HepG2 (cell line): ENCODE results near the gene UBE2O. TPM values are rescaled to one million over a fixed set of nuclear protein-coding genes. Genes with fewer than 3 reads are reported as not detected.

Source experiments
- ATAC-seq: fragments of 200-7000 bp; cut with Tn5 transposase; 3 replicates; pipeline ENCODE4 v1.9.1; 2020; ENCODE audit warnings: mild to moderate bottlenecking, moderate library complexity
- BruUV-seq: library from RNA; stranded (reverse); fragments of 400-500 nt; replicated peaks from 2 replicates; lab custom pipeline; 2021; lab: Mats Ljungman, UMichigan
- CTCF ChIA-PET: fragments of 300-600 bp; formaldehyde crosslinking; extraction: SDS; loops from one replicate; lab custom pipeline; 2021; ENCODE audit warnings: low total read pairs, inconsistent platforms, low intra/inter-chr PET ratio; lab: Yijun Ruan, JAX
- POLR2A ChIA-PET: fragments of 350-600 bp; sonication (Branson Sonifier 250); formaldehyde crosslinking; loops from one replicate; lab custom pipeline; 2020; ENCODE audit warnings: antibody characterized with exemption, inconsistent platforms; lab: Yijun Ruan, JAX
- DNase-seq: peaks from one replicate; pipeline ENCODE4 v3.0.0-alpha.2; 2015; ENCODE audit warnings: low spot score
- FAIRE-seq: peaks from 3 replicates; lab custom pipeline; 2011; peaks lifted over from hg19 to GRCh38; lab: Jason Lieb, UNC
- H2AFZ ChIP-seq: one replicate; pipeline ENCODE4 v1.6.1; 2011; ENCODE audit warnings: low read length, inconsistent platforms
- H3K27ac ChIP-seq: fragments of 300-600 bp; 3 replicates; pipeline ENCODE4 v1.8.0; 2011; ENCODE audit warnings: mixed run types, mild to moderate bottlenecking, mixed read lengths, low read length, inconsistent platforms; ENCODE audit not compliant: insufficient read depth; ENCODE audit errors: extremely low read length
- H3K27me3 ChIP-seq, 2 experiments: fragments of 200-600 bp in 1 of 2; 2 replicates in 1 of 2; 3 replicates in 1 of 2; pipeline versions ENCODE4 v1.6.0 to v1.8.0; 2011; ENCODE audit warnings: low read length in 2 of 2, mild to moderate bottlenecking in 2 of 2, moderate library complexity in 2 of 2, inconsistent platforms in 1 of 2; ENCODE audit not compliant: insufficient read depth in 2 of 2, control insufficient read depth in 1 of 2
- H3K36me3 ChIP-seq, 2 experiments: fragments of 200-600 bp in 1 of 2; replicated peaks in 1 of 2; 2 replicates in 1 of 2; 3 replicates in 1 of 2; pipeline versions ENCODE4 v1.5.1 to v1.8.0; 2011; ENCODE audit warnings: low read length in 2 of 2, inconsistent platforms in 1 of 2; ENCODE audit not compliant: insufficient read depth in 2 of 2, control insufficient read depth in 1 of 2
- H3K4me1 ChIP-seq: 2 replicates; pipeline ENCODE4 v1.5.1; 2012; ENCODE audit warnings: low read length, inconsistent platforms; ENCODE audit not compliant: insufficient read depth
- H3K4me2 ChIP-seq: 2 replicates; pipeline ENCODE4 v1.6.0; 2011; ENCODE audit warnings: low read depth, low read length, inconsistent platforms
- H3K4me3 ChIP-seq, 3 experiments: fragments of 200-600 bp in 1 of 3; sonication (generic), shearing (Covaris generic) in 1 of 3; replicated peaks in 1 of 3; 2 replicates each; pipeline ENCODE4 v1.5.1; 2011 to 2016; ENCODE audit warnings: low read length in 3 of 3, inconsistent platforms in 2 of 3, low read depth in 2 of 3, mild to moderate bottlenecking in 2 of 3, control low read depth in 1 of 3, mixed read lengths in 1 of 3; ENCODE audit not compliant: insufficient read depth in 1 of 3
- H3K79me2 ChIP-seq: one replicate; pipeline ENCODE4 v1.6.1; 2011; ENCODE audit warnings: low read length, inconsistent platforms; ENCODE audit not compliant: insufficient read depth
- H3K9ac ChIP-seq: 2 replicates; pipeline ENCODE4 v1.6.0; 2011; ENCODE audit warnings: mild to moderate bottlenecking, low read depth, low read length, inconsistent platforms; ENCODE audit not compliant: insufficient read depth
- H3K9me3 ChIP-seq: 2 replicates; pipeline ENCODE4 v1.5.1; 2012; ENCODE audit warnings: mild to moderate bottlenecking, low read length
- H4K20me1 ChIP-seq: 2 replicates; pipeline ENCODE4 v1.6.0; 2011; ENCODE audit warnings: inconsistent platforms, mild to moderate bottlenecking, low read length, moderate library complexity; ENCODE audit not compliant: insufficient read depth
- HNF1A ChIP-seq, 2 experiments: sonication (generic) in 1 of 2; formaldehyde crosslinking in 1 of 2; IDR thresholded peaks; 2 replicates each; pipeline versions ENCODE4 v1.4.0 to v1.6.1; 2016 to 2020; ENCODE audit warnings: borderline replicate concordance in 1 of 2, low read depth in 1 of 2, mild to moderate bottlenecking in 1 of 2, missing genetic modification reagents in 1 of 2
- MTF2 ChIP-seq: sonication (generic); formaldehyde crosslinking; IDR thresholded peaks from 2 replicates; pipeline ENCODE4 v1.5.0; 2020; ENCODE audit warnings: missing genetic modification reagents, borderline replicate concordance
- NCOA5 ChIP-seq: sonication (generic); formaldehyde crosslinking; IDR thresholded peaks from 2 replicates; pipeline ENCODE4 v1.4.0; 2020; ENCODE audit warnings: missing genetic modification reagents
- NPAS2 ChIP-seq: sonication (generic); formaldehyde crosslinking; IDR thresholded peaks from 2 replicates; pipeline ENCODE4 v1.8.0; 2022; ENCODE audit warnings: mild to moderate bottlenecking, missing genetic modification reagents, borderline replicate concordance
- TBP ChIP-seq: sonication (generic); formaldehyde crosslinking; IDR thresholded peaks from 2 replicates; pipeline ENCODE4 v1.5.0; 2020; ENCODE audit warnings: missing genetic modification reagents
- TFDP2 ChIP-seq: sonication (generic); formaldehyde crosslinking; IDR thresholded peaks from 2 replicates; pipeline ENCODE4 v1.4.0; 2020; ENCODE audit warnings: missing genetic modification reagents
- U2AF2 ChIP-seq: fragments of 200-400 bp; formaldehyde crosslinking; IDR thresholded peaks from 2 replicates; pipeline ENCODE4 v1.6.1; 2017; ENCODE audit warnings: low read depth, mild to moderate bottlenecking, low read length
- ZNF264 ChIP-seq: sonication (generic); formaldehyde crosslinking; IDR thresholded peaks from 2 replicates; pipeline ENCODE4 v1.4.0; 2020; ENCODE audit warnings: missing genetic modification reagents
- ZNF550 ChIP-seq: sonication (generic); formaldehyde crosslinking; IDR thresholded peaks from 2 replicates; pipeline ENCODE4 v1.4.0; 2020; ENCODE audit warnings: mild to moderate bottlenecking, missing genetic modification reagents, borderline replicate concordance
- ZNF646 ChIP-seq: sonication (generic); formaldehyde crosslinking; IDR thresholded peaks from 2 replicates; pipeline ENCODE4 v1.9.0; 2021; ENCODE audit warnings: mild to moderate bottlenecking, missing genetic modification reagents
- WGBS: methylation state at CpG from one replicate; pipeline ENCODE4 v1.1.6; 2017; ENCODE audit warnings: low lambda C conversion rate; 5-methylcytosine and 5-hydroxymethylcytosine counted together
- in situ Hi-C: cut with HindIII; loops from 2 replicates; pipeline ENCODE4 v1.10.0; 2017; ENCODE audit warnings: low pct_unique_long_range_greater_than_20kb; ENCODE audit not compliant: extremely low pct_ligation_motif_present
- intact Hi-C: fragments of 100-400 bp; cut with micrococcal nuclease; formaldehyde crosslinking; loops from one replicate; pipeline ENCODE4 v1.10.0; 2022; ENCODE audit not compliant: unreplicated experiment
- polyA plus RNA-seq, 8 experiments: library from polyadenylated mRNA; depleted of rRNA in 3 of 8; stranded (reverse) in 7 of 8; unstranded in 1 of 8; fragments of >200 nt; fragmentation: Illumina TruSeq in 4 of 8; extraction: Trizol in 4 of 8; gene quantifications; 2 replicates each; pipeline versions ENCODE4 v1.2.1 to v1.2.3, GENCODE V29; 2011 to 2016; ENCODE audit warnings: low read depth in 4 of 8, missing spikeins in 1 of 8, mixed read lengths in 1 of 8; ENCODE audit not compliant: insufficient read depth in 1 of 8
- total RNA-seq, 5 experiments: library from RNA; depleted of rRNA; stranded (reverse); fragments of >200 nt; fragmentation: Illumina TruSeq; extraction: Trizol; gene quantifications; 2 replicates each; pipeline ENCODE4 v1.2.3, GENCODE V29; 2016; ENCODE audit warnings: low read depth in 1 of 5

Gene UBE2O
- total and polyA plus RNA-seq, 2 of the 13 experiments (the other 11 are each of a cell fraction or from before 2014, with no cell fraction given): 21.5 to 23.5 TPM

- ChIA-PET CTCF (no interaction called here), POLR2A (interaction anchor here (2.0 to 24.7 kb wide), 3 partner anchors 10 to 20 kb away, joined by 9 to 1379 read pairs (median 115); partner anchors contain the start of genes PRPSAP1 and SPHK1)
- Histone ChIP-seq H3K4me1 (peaks cover 87% of the 10 kb centered on the region), H3K36me3 (no peaks in the 10 kb centered on the region), H3K79me2 (no peaks in the 10 kb centered on the region), H3K27ac (no peak overlapping the region), H3K27me3 (no peaks in the 10 kb centered on the region), H3K9ac (no peak overlapping the region), H3K4me3 (no peak overlapping the region), H3K4me2 (no peak overlapping the region), H4K20me1 (no peaks in the 10 kb centered on the region), H2AFZ (no peak overlapping the region), H3K9me3 (peaks cover 8% of the 10 kb centered on the region)
- in situ Hi-C loops (no loop called here), intact Hi-C loops (no loop called here)
- no peak for DNase-seq
- 96% methylated on average over 11 of the region's 11 CpGs for WGBS
- ATAC-seq: no peak
- BruUV-seq: no TSS peak
- FAIRE-seq: no peak
- TF ChIP-seq MTF2 (CRISPR knock-in tag): no peak
- no peak for TF ChIP-seq NPAS2 (CRISPR knock-in tag)
- no peak for TF ChIP-seq TBP (CRISPR knock-in tag)
- no peak for TF ChIP-seq NCOA5 (CRISPR knock-in tag)
- TF ChIP-seq ZNF646: no peak
- no peak for TF ChIP-seq ZNF264 (CRISPR knock-in tag)
- TF ChIP-seq HNF1A (IDR thresholded peaks at IDR 0.05; ENCODE audit: low read depth): no peak
- TF ChIP-seq HNF1A (CRISPR knock-in tag; IDR thresholded peaks at IDR 0.05; ENCODE audit: borderline replicate concordance): no peak
- no peak for TF ChIP-seq U2AF2
- TF ChIP-seq ZNF550 (CRISPR knock-in tag): no peak
- no peak for TF ChIP-seq TFDP2 (CRISPR knock-in tag)
Observed at GRCh38 chr17:76363107-76363842, 89.7 kb downstream of the UBE2O start.
